Measurements from ENCODE around the gene DUSP2. TPM values are rescaled to one million over a fixed set of nuclear protein-coding genes. Genes with fewer than 3 reads are reported as not detected.

Gene DUSP2
- total RNA-seq, 5 donors from 2014 or later (not counting 1 experiment from before 2014, with no cell fraction given): 37.2 to 437 (median 54.0) TPM

- Histone ChIP-seq H3K4me1 (ENCODE audit: control insufficient read depth in 1 of 2, extremely low read depth in 1 of 2, insufficient read depth in 2 of 2, low read length in 2 of 2) (no peaks in the 10 kb centered on the region), H3K27ac (ENCODE audit: low read length) (no peak overlapping the region), H3K4me3 (ENCODE audit: control insufficient read depth in 1 of 2, extremely low read depth in 1 of 2, low read length in 1 of 2) (no peak overlapping the region), H3K36me3 (ENCODE audit: control insufficient read depth in 2 of 2, extremely low read depth in 1 of 2, insufficient read depth in 1 of 2, low read length in 1 of 2) (no peaks in the 10 kb centered on the region), H3K9me3 (no peaks in the 10 kb centered on the region), H3K27me3 (replicated peaks in 1 of 2; ENCODE audit: control insufficient read depth in 2 of 2, extremely low read depth in 1 of 2, insufficient read depth in 2 of 2, low read length in 1 of 2) (peaks cover 0 to 31% of the 10 kb centered on the region in 2 experiments)
- ChIA-PET CTCF (interaction anchor here in 1 of 2 donors (0.6 kb wide), 1 partner anchor 40 kb away, joined by 3 read pairs; no protein-coding TSS in a partner anchor), POLR2A (no interaction called here)
- Mint-ChIP-seq H3K27me3 (no peaks in the 10 kb centered on the region), H3K4me3 (no peak overlapping the region), H3K9me3 (peaks cover 0 to 13% (median 5%) of the 10 kb centered on the region in 3 donors), H3K36me3 (no peaks in the 10 kb centered on the region), H3K4me1 (no peaks in the 10 kb centered on the region), H3K27ac (no peak overlapping the region)
- ATAC-seq (replicated peaks in 1 of 4) (no peak), DNase-seq (no peak)
- WGBS (ENCODE audit: insufficient coverage): 76% methylated on average over 11 of the region's 17 CpGs
Measured at GRCh38 chr2:96108541-96109360, 36.5 kb downstream of the DUSP2 start.

GRCh38 chr2:96108151-96108540, 37.1 kb downstream of the DUSP2 start:
- Histone ChIP-seq H3K27me3 (replicated peaks in 1 of 2; ENCODE audit: control insufficient read depth in 2 of 2, extremely low read depth in 1 of 2, insufficient read depth in 2 of 2, low read length in 1 of 2) (peaks cover 0 to 31% of the 10 kb centered on the region in 2 experiments), H3K9me3 (no peaks in the 10 kb centered on the region), H3K4me1 (ENCODE audit: control insufficient read depth in 1 of 2, extremely low read depth in 1 of 2, insufficient read depth in 2 of 2, low read length in 2 of 2) (no peaks in the 10 kb centered on the region), H3K27ac (ENCODE audit: low read length) (no peak overlapping the region), H3K4me3 (ENCODE audit: control insufficient read depth in 1 of 2, extremely low read depth in 1 of 2, low read length in 1 of 2) (no peak overlapping the region), H3K36me3 (ENCODE audit: control insufficient read depth in 2 of 2, extremely low read depth in 1 of 2, insufficient read depth in 1 of 2, low read length in 1 of 2) (no peaks in the 10 kb centered on the region)
- WGBS (ENCODE audit: insufficient coverage): 58% methylated on average over 3 of the region's 5 CpGs
- no peak overlapping the region for H3K27ac Mint-ChIP-seq
- no peaks in the 10 kb centered on the region for H3K27me3 Mint-ChIP-seq
- no peaks in the 10 kb centered on the region for H3K4me1 Mint-ChIP-seq
- peaks cover 0 to 13% (median 5%) of the 10 kb centered on the region in 3 donors for H3K9me3 Mint-ChIP-seq
- no peaks in the 10 kb centered on the region for H3K36me3 Mint-ChIP-seq
- H3K4me3 Mint-ChIP-seq: no peak overlapping the region
- DNase-seq (no peak), ATAC-seq (replicated peaks in 1 of 4) (no peak)
- POLR2A ChIA-PET: no interaction called here
- CTCF ChIA-PET: no interaction called here

- H3K27ac ChIP-seq (ENCODE audit: low read length): no peak overlapping the region
- Mint-ChIP-seq H3K27ac (no peak overlapping the region), H3K27me3 (no peaks in the 10 kb centered on the region), H3K9me3 (peaks cover 0 to 13% (median 5%) of the 10 kb centered on the region in 3 donors), H3K36me3 (no peaks in the 10 kb centered on the region), H3K4me3 (no peak overlapping the region), H3K4me1 (no peaks in the 10 kb centered on the region)
- peaks cover 0 to 31% of the 10 kb centered on the region in 2 experiments for H3K27me3 ChIP-seq (replicated peaks in 1 of 2; ENCODE audit: control insufficient read depth in 2 of 2, extremely low read depth in 1 of 2, insufficient read depth in 2 of 2, low read length in 1 of 2)
- H3K36me3 ChIP-seq (ENCODE audit: control insufficient read depth in 2 of 2, extremely low read depth in 1 of 2, insufficient read depth in 1 of 2, low read length in 1 of 2): no peaks in the 10 kb centered on the region
- DNase-seq (no peak), ATAC-seq (replicated peaks in 1 of 4) (no peak)
- WGBS (ENCODE audit: insufficient coverage): no CpG with 5 or more reads among the region's 3 CpGs
- no peak overlapping the region for H3K4me3 ChIP-seq (ENCODE audit: control insufficient read depth in 1 of 2, extremely low read depth in 1 of 2, low read length in 1 of 2)
- POLR2A ChIA-PET: no interaction called here
- H3K9me3 ChIP-seq: no peaks in the 10 kb centered on the region
- no peaks in the 10 kb centered on the region for H3K4me1 ChIP-seq (ENCODE audit: control insufficient read depth in 1 of 2, extremely low read depth in 1 of 2, insufficient read depth in 2 of 2, low read length in 2 of 2)
- CTCF ChIA-PET: no interaction called here
Measured at GRCh38 chr2:96107708-96108065, 37.6 kb downstream of the DUSP2 start.

- H3K9me3 ChIP-seq: no peaks in the 10 kb centered on the region
- ATAC-seq (replicated peaks in 1 of 4): no peak
- DNase-seq: no peak
- H3K9me3 Mint-ChIP-seq: peaks cover 0 to 13% (median 5%) of the 10 kb centered on the region in 3 donors
- H3K4me1 ChIP-seq (ENCODE audit: control insufficient read depth in 1 of 2, extremely low read depth in 1 of 2, insufficient read depth in 2 of 2, low read length in 2 of 2): no peaks in the 10 kb centered on the region
- H3K4me3 Mint-ChIP-seq: no peak overlapping the region
- H3K4me1 Mint-ChIP-seq: no peaks in the 10 kb centered on the region
- POLR2A ChIA-PET: interaction anchor here in 1 of 2 donors (0.7 kb wide), 1 partner anchor 31 kb away, joined by 4 read pairs; no protein-coding TSS in a partner anchor
- CTCF ChIA-PET: no interaction called here
- H3K27me3 ChIP-seq (replicated peaks in 1 of 2; ENCODE audit: control insufficient read depth in 2 of 2, extremely low read depth in 1 of 2, insufficient read depth in 2 of 2, low read length in 1 of 2): peaks cover 0 to 31% of the 10 kb centered on the region in 2 experiments
- H3K27ac Mint-ChIP-seq: no peak overlapping the region
- no peaks in the 10 kb centered on the region for H3K27me3 Mint-ChIP-seq
- 98% methylated on average over 5 of the region's 9 CpGs for WGBS (ENCODE audit: insufficient coverage)
- no peaks in the 10 kb centered on the region for H3K36me3 Mint-ChIP-seq
- no peak overlapping the region for H3K27ac ChIP-seq (ENCODE audit: low read length)
- H3K4me3 ChIP-seq (ENCODE audit: control insufficient read depth in 1 of 2, extremely low read depth in 1 of 2, low read length in 1 of 2): no peak overlapping the region
- H3K36me3 ChIP-seq (ENCODE audit: control insufficient read depth in 2 of 2, extremely low read depth in 1 of 2, insufficient read depth in 1 of 2, low read length in 1 of 2): no peaks in the 10 kb centered on the region
Measured at GRCh38 chr2:96106991-96107707, 38.1 kb downstream of the DUSP2 start.

GRCh38 chr2:96105994-96106715, 39.1 kb downstream of the DUSP2 start:
- Histone ChIP-seq H3K4me1 (ENCODE audit: control insufficient read depth in 1 of 2, extremely low read depth in 1 of 2, insufficient read depth in 2 of 2, low read length in 2 of 2) (no peaks in the 10 kb centered on the region), H3K4me3 (ENCODE audit: control insufficient read depth in 1 of 2, extremely low read depth in 1 of 2, low read length in 1 of 2) (no peak overlapping the region), H3K9me3 (no peaks in the 10 kb centered on the region), H3K27me3 (replicated peaks in 1 of 2; ENCODE audit: control insufficient read depth in 2 of 2, extremely low read depth in 1 of 2, insufficient read depth in 2 of 2, low read length in 1 of 2) (peaks cover 0 to 31% of the 10 kb centered on the region in 2 experiments), H3K27ac (ENCODE audit: low read length) (no peak overlapping the region), H3K36me3 (ENCODE audit: control insufficient read depth in 2 of 2, extremely low read depth in 1 of 2, insufficient read depth in 1 of 2, low read length in 1 of 2) (no peaks in the 10 kb centered on the region)
- Mint-ChIP-seq H3K27me3 (no peaks in the 10 kb centered on the region), H3K27ac (no peak overlapping the region), H3K4me3 (no peak overlapping the region), H3K9me3 (peaks cover 0 to 13% (median 5%) of the 10 kb centered on the region in 3 donors), H3K4me1 (no peaks in the 10 kb centered on the region), H3K36me3 (no peaks in the 10 kb centered on the region)
- ChIA-PET CTCF (no interaction called here), POLR2A (interaction anchor here in 1 of 2 donors (0.7 kb wide), 1 partner anchor 32 kb away, joined by 4 read pairs; no protein-coding TSS in a partner anchor)
- WGBS (ENCODE audit: insufficient coverage): 100% methylated on average over 2 of the region's 8 CpGs
- ATAC-seq (replicated peaks in 1 of 4) (no peak), DNase-seq (no peak)

- Histone ChIP-seq H3K27ac (ENCODE audit: low read length) (no peak overlapping the region), H3K36me3 (ENCODE audit: control insufficient read depth in 2 of 2, extremely low read depth in 1 of 2, insufficient read depth in 1 of 2, low read length in 1 of 2) (no peaks in the 10 kb centered on the region), H3K27me3 (replicated peaks in 1 of 2; ENCODE audit: control insufficient read depth in 2 of 2, extremely low read depth in 1 of 2, insufficient read depth in 2 of 2, low read length in 1 of 2) (peaks cover 0 to 31% of the 10 kb centered on the region in 2 experiments), H3K4me1 (ENCODE audit: control insufficient read depth in 1 of 2, extremely low read depth in 1 of 2, insufficient read depth in 2 of 2, low read length in 2 of 2) (no peaks in the 10 kb centered on the region), H3K4me3 (ENCODE audit: control insufficient read depth in 1 of 2, extremely low read depth in 1 of 2, low read length in 1 of 2) (no peak overlapping the region), H3K9me3 (no peaks in the 10 kb centered on the region)
- H3K4me3 Mint-ChIP-seq: no peak overlapping the region
- POLR2A ChIA-PET: no interaction called here
- no peak overlapping the region for H3K27ac Mint-ChIP-seq
- H3K9me3 Mint-ChIP-seq: peaks cover 0 to 13% (median 5%) of the 10 kb centered on the region in 3 donors
- H3K36me3 Mint-ChIP-seq: no peaks in the 10 kb centered on the region
- H3K4me1 Mint-ChIP-seq: no peaks in the 10 kb centered on the region
- CTCF ChIA-PET: no interaction called here
- ATAC-seq (replicated peaks in 1 of 4): no peak
- H3K27me3 Mint-ChIP-seq: no peaks in the 10 kb centered on the region
- WGBS (ENCODE audit: insufficient coverage): 73% methylated on average over 3 of the region's 3 CpGs
- peak in 1 of 35 experiments; percentile 17 for DNase-seq
Measured at GRCh38 chr2:96105152-96105915, 39.9 kb downstream of the DUSP2 start.
